ENCODE data around the gene SEPTIN12.

SEPTIN12 gene

GRCh38 chr16:4787627-4788482 is at the start of gene SEPTIN12:
TSS of gene SEPTIN12 (minus strand) at chr16:4788345. CDS start at chr16:4787645, 700 bp downstream.
- no peak for DNase-seq (ENCODE audit: low spot score)

- no peak for DNase-seq (ENCODE audit: low spot score)
Measured at GRCh38 chr16:4836727-4837126, 48.6 kb upstream of the SEPTIN12 start.

- DNase-seq (ENCODE audit: low spot score): no peak
Measured at GRCh38 chr16:4833584-4833983, 45.4 kb upstream of the SEPTIN12 start.

- no peak for DNase-seq (ENCODE audit: low spot score)
Measured at GRCh38 chr16:4832698-4833343, 44.7 kb upstream of the SEPTIN12 start.

GRCh38 chr16:4831616-4832015 is 43.5 kb upstream of the SEPTIN12 start:
- no peak for DNase-seq (ENCODE audit: low spot score)

- DNase-seq (ENCODE audit: low spot score): no peak
Measured at GRCh38 chr16:4830408-4830807, 42.3 kb upstream of the SEPTIN12 start.

GRCh38 chr16:4828567-4829321 is 40.6 kb upstream of the SEPTIN12 start:
- DNase-seq (ENCODE audit: low spot score): no peak

GRCh38 chr16:4826980-4827379 is 38.8 kb upstream of the SEPTIN12 start:
- no peak for DNase-seq (ENCODE audit: low spot score)

GRCh38 chr16:4826526-4826925 is 38.4 kb upstream of the SEPTIN12 start:
- DNase-seq (ENCODE audit: low spot score): no peak

- DNase-seq (ENCODE audit: low spot score): no peak
Measured at GRCh38 chr16:4825196-4825595, 37.1 kb upstream of the SEPTIN12 start.

GRCh38 chr16:4820652-4821051 is 32.5 kb upstream of the SEPTIN12 start:
- no peak for DNase-seq (ENCODE audit: low spot score)

- no peak for DNase-seq (ENCODE audit: low spot score)
Measured at GRCh38 chr16:4814542-4815173, 26.5 kb upstream of the SEPTIN12 start.

- no peak for DNase-seq (ENCODE audit: low spot score)
Measured at GRCh38 chr16:4814046-4814445, 25.9 kb upstream of the SEPTIN12 start.

- no peak for DNase-seq (ENCODE audit: low spot score)
Measured at GRCh38 chr16:4813251-4814003, 25.3 kb upstream of the SEPTIN12 start.

- no peak for DNase-seq (ENCODE audit: low spot score)
Measured at GRCh38 chr16:4811773-4812172, 23.6 kb upstream of the SEPTIN12 start.

- no peak for DNase-seq (ENCODE audit: low spot score)
Measured at GRCh38 chr16:4811242-4811641, 23.1 kb upstream of the SEPTIN12 start.

GRCh38 chr16:4806280-4806679 is 18.1 kb upstream of the SEPTIN12 start:
- no peak for DNase-seq (ENCODE audit: low spot score)

GRCh38 chr16:4805231-4805630 is 17.1 kb upstream of the SEPTIN12 start:
- DNase-seq (ENCODE audit: low spot score): no peak

- DNase-seq (ENCODE audit: low spot score): no peak
Measured at GRCh38 chr16:4803898-4804762, 16.0 kb upstream of the SEPTIN12 start.

GRCh38 chr16:4803401-4803844 is 15.3 kb upstream of the SEPTIN12 start:
- no peak for DNase-seq (ENCODE audit: low spot score)
